T-helper 1 cell treated with Interleukin-12 subunit alpha and Interleukin-12 subunit beta and Interleukin-4 antibody, amounts not matched to agents 30 μg/mL and 1 μg/mL, for 36 hours (primary cell): ENCODE measurements around the gene GLB1L3.
"Not testable (repeated sequence)": the region's sequence is repeated elsewhere in the genome, so short reads cannot be mapped to it uniquely, and the experiment has no call there.

ENCODE experiments used
- H3K27ac Mint-ChIP-seq: one replicate; pipeline ENCODE4 v1.8.0; 2021; ENCODE audit warnings: mild to moderate bottlenecking, mixed read lengths
- H3K27me3 Mint-ChIP-seq: one replicate; pipeline ENCODE4 v1.8.0; 2021; ENCODE audit warnings: low read depth, mixed read lengths
- H3K36me3 Mint-ChIP-seq: one replicate; pipeline ENCODE4 v1.8.0; 2021; ENCODE audit warnings: low read depth, mixed read lengths
- H3K4me1 Mint-ChIP-seq: one replicate; pipeline ENCODE4 v1.8.0; 2021; ENCODE audit warnings: low read depth, mixed read lengths
- H3K4me3 Mint-ChIP-seq: one replicate; pipeline ENCODE4 v1.8.0; 2021; ENCODE audit warnings: mild to moderate bottlenecking, moderate library complexity, mixed read lengths
- H3K9me3 Mint-ChIP-seq: one replicate; pipeline ENCODE4 v1.8.0; 2021; ENCODE audit warnings: mixed read lengths

The GLB1L3 gene

GRCh38 chr11:134244593-134244992 is 31.6 kb upstream of the GLB1L3 start:
- H3K27me3 Mint-ChIP-seq: no peaks in the 10 kb centered on the region
- H3K4me3 Mint-ChIP-seq: no peak overlapping the region
- H3K9me3 Mint-ChIP-seq: no peaks in the 10 kb centered on the region
- H3K27ac Mint-ChIP-seq: no peak overlapping the region
- peaks cover 7% of the 10 kb centered on the region for H3K4me1 Mint-ChIP-seq
- H3K36me3 Mint-ChIP-seq: peaks cover 49% of the 10 kb centered on the region

- no peak overlapping the region for H3K4me3 Mint-ChIP-seq
- peaks cover 7% of the 10 kb centered on the region for H3K4me1 Mint-ChIP-seq
- no peaks in the 10 kb centered on the region for H3K27me3 Mint-ChIP-seq
- H3K27ac Mint-ChIP-seq: no peak overlapping the region
- peaks cover 44% of the 10 kb centered on the region for H3K36me3 Mint-ChIP-seq
- no peaks in the 10 kb centered on the region for H3K9me3 Mint-ChIP-seq
Observed at GRCh38 chr11:134245434-134245833, 30.7 kb upstream of the GLB1L3 start.

GRCh38 chr11:134246100-134246499 is 30.1 kb upstream of the GLB1L3 start:
- Mint-ChIP-seq H3K27me3 (no peaks in the 10 kb centered on the region), H3K4me3 (no peak overlapping the region), H3K4me1 (peaks cover 7% of the 10 kb centered on the region), H3K27ac (no peak overlapping the region), H3K9me3 (no peaks in the 10 kb centered on the region), H3K36me3 (peaks cover 44% of the 10 kb centered on the region)

GRCh38 chr11:134246678-134247077 is 29.5 kb upstream of the GLB1L3 start:
- no peak overlapping the region for H3K4me3 Mint-ChIP-seq
- H3K4me1 Mint-ChIP-seq: peaks cover 8% of the 10 kb centered on the region
- H3K9me3 Mint-ChIP-seq: no peaks in the 10 kb centered on the region
- no peak overlapping the region for H3K27ac Mint-ChIP-seq
- no peaks in the 10 kb centered on the region for H3K27me3 Mint-ChIP-seq
- H3K36me3 Mint-ChIP-seq: peaks cover 44% of the 10 kb centered on the region

GRCh38 chr11:134248910-134249480 is 27.2 kb upstream of the GLB1L3 start:
- no peaks in the 10 kb centered on the region for H3K27me3 Mint-ChIP-seq
- H3K9me3 Mint-ChIP-seq: no peaks in the 10 kb centered on the region
- H3K4me3 Mint-ChIP-seq: no peak overlapping the region
- H3K27ac Mint-ChIP-seq: peak overlapping the region; percentile 38
- peaks cover 17% of the 10 kb centered on the region for H3K4me1 Mint-ChIP-seq
- peaks cover 29% of the 10 kb centered on the region for H3K36me3 Mint-ChIP-seq

- H3K4me3 Mint-ChIP-seq: no peak overlapping the region
- no peaks in the 10 kb centered on the region for H3K9me3 Mint-ChIP-seq
- H3K27ac Mint-ChIP-seq: no peak overlapping the region
- H3K36me3 Mint-ChIP-seq: peaks cover 21% of the 10 kb centered on the region
- H3K27me3 Mint-ChIP-seq: no peaks in the 10 kb centered on the region
- H3K4me1 Mint-ChIP-seq: peaks cover 28% of the 10 kb centered on the region
Observed at GRCh38 chr11:134250246-134250645, 25.9 kb upstream of the GLB1L3 start.

- no peak overlapping the region for H3K27ac Mint-ChIP-seq
- H3K4me1 Mint-ChIP-seq: peaks cover 30% of the 10 kb centered on the region
- H3K9me3 Mint-ChIP-seq: no peaks in the 10 kb centered on the region
- H3K4me3 Mint-ChIP-seq: no peak overlapping the region
- peaks cover 24% of the 10 kb centered on the region for H3K36me3 Mint-ChIP-seq
- no peaks in the 10 kb centered on the region for H3K27me3 Mint-ChIP-seq
Observed at GRCh38 chr11:134250675-134251074, 25.5 kb upstream of the GLB1L3 start.

- peak overlapping the region; percentile 98 for H3K4me3 Mint-ChIP-seq
- peak overlapping the region; percentile 89 for H3K27ac Mint-ChIP-seq
- peaks cover 15% of the 10 kb centered on the region for H3K36me3 Mint-ChIP-seq
- H3K4me1 Mint-ChIP-seq: peaks cover 31% of the 10 kb centered on the region
- no peaks in the 10 kb centered on the region for H3K9me3 Mint-ChIP-seq
- no peaks in the 10 kb centered on the region for H3K27me3 Mint-ChIP-seq
Observed at GRCh38 chr11:134252346-134253187, 23.6 kb upstream of the GLB1L3 start.

GRCh38 chr11:134253188-134253993 is 22.8 kb upstream of the GLB1L3 start, which contains the start of the genes ACAD8 and THYN1:
ACAD8 (plus strand) TSS chr11:134253568; CDS start chr11:134253601, 33 bp downstream.
THYN1 (minus strand) TSS chr11:134253352; CDS start chr11:134252882, 470 bp downstream.
- H3K9me3 Mint-ChIP-seq: no peaks in the 10 kb centered on the region
- peak within 1 kb of the TSS; percentile 89 for H3K27ac Mint-ChIP-seq
- peak within 1 kb of the TSS; percentile 98 for H3K4me3 Mint-ChIP-seq
- peaks cover 11% of the 10 kb centered on the region for H3K36me3 Mint-ChIP-seq
- no peaks in the 10 kb centered on the region for H3K27me3 Mint-ChIP-seq
- H3K4me1 Mint-ChIP-seq: peaks cover 31% of the 10 kb centered on the region

- H3K4me3 Mint-ChIP-seq: peak overlapping the region; percentile 98
- H3K27me3 Mint-ChIP-seq: no peaks in the 10 kb centered on the region
- H3K4me1 Mint-ChIP-seq: peaks cover 31% of the 10 kb centered on the region
- H3K9me3 Mint-ChIP-seq: no peaks in the 10 kb centered on the region
- peak overlapping the region; percentile 34 for H3K27ac Mint-ChIP-seq
- peaks cover 10% of the 10 kb centered on the region for H3K36me3 Mint-ChIP-seq
Observed at GRCh38 chr11:134254433-134255183, 21.6 kb upstream of the GLB1L3 start.

- peaks cover 31% of the 10 kb centered on the region for H3K4me1 Mint-ChIP-seq
- H3K9me3 Mint-ChIP-seq, H3K27me3 Mint-ChIP-seq, H3K27ac Mint-ChIP-seq: not testable (repeated sequence)
- H3K4me3 Mint-ChIP-seq: peak overlapping the region; percentile 57
- H3K36me3 Mint-ChIP-seq: peaks cover 14% of the 10 kb centered on the region
Observed at GRCh38 chr11:134255184-134255561, 21.0 kb upstream of the GLB1L3 start.

GRCh38 chr11:134257101-134257500 is 19.1 kb upstream of the GLB1L3 start:
- Mint-ChIP-seq H3K4me1 (peaks cover 32% of the 10 kb centered on the region), H3K27me3 (no peaks in the 10 kb centered on the region), H3K36me3 (peaks cover 19% of the 10 kb centered on the region), H3K4me3 (no peak overlapping the region), H3K27ac (no peak overlapping the region), H3K9me3 (no peaks in the 10 kb centered on the region)

GRCh38 chr11:134258577-134258976 is 17.6 kb upstream of the GLB1L3 start:
- Mint-ChIP-seq H3K27me3 (no peaks in the 10 kb centered on the region), H3K27ac (no peak overlapping the region), H3K36me3 (peaks cover 21% of the 10 kb centered on the region), H3K4me3 (no peak overlapping the region), H3K9me3 (no peaks in the 10 kb centered on the region), H3K4me1 (peaks cover 30% of the 10 kb centered on the region)

- H3K9me3 Mint-ChIP-seq: no peaks in the 10 kb centered on the region
- no peak overlapping the region for H3K4me3 Mint-ChIP-seq
- H3K36me3 Mint-ChIP-seq: peaks cover 24% of the 10 kb centered on the region
- peak overlapping the region; percentile 38 for H3K27ac Mint-ChIP-seq
- no peaks in the 10 kb centered on the region for H3K27me3 Mint-ChIP-seq
- H3K4me1 Mint-ChIP-seq: peaks cover 20% of the 10 kb centered on the region
Observed at GRCh38 chr11:134260503-134260902, 15.7 kb upstream of the GLB1L3 start.
